ENCODE data around the gene C11orf86.
"Not testable (repeated sequence)": the region's sequence is repeated elsewhere in the genome, so short reads cannot be mapped to it uniquely, and the experiment has no call there.

The C11orf86 gene

DNA sequence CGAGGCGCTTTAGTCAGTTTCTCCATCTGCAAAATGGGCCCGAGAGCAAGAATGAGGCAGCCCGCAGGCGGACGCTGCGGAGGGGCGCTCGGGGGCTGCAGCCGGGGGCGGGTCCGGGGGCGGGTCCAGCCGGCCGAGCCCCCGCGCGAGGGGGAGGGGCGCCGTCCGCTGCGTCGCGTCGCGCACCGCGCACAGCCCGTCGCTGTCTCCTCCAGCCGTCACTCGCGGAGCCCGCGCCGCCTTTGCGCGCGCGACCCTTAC, 17.2 kb upstream of the C11orf86 start:
- TF ChIP-seq, protein P1, sequence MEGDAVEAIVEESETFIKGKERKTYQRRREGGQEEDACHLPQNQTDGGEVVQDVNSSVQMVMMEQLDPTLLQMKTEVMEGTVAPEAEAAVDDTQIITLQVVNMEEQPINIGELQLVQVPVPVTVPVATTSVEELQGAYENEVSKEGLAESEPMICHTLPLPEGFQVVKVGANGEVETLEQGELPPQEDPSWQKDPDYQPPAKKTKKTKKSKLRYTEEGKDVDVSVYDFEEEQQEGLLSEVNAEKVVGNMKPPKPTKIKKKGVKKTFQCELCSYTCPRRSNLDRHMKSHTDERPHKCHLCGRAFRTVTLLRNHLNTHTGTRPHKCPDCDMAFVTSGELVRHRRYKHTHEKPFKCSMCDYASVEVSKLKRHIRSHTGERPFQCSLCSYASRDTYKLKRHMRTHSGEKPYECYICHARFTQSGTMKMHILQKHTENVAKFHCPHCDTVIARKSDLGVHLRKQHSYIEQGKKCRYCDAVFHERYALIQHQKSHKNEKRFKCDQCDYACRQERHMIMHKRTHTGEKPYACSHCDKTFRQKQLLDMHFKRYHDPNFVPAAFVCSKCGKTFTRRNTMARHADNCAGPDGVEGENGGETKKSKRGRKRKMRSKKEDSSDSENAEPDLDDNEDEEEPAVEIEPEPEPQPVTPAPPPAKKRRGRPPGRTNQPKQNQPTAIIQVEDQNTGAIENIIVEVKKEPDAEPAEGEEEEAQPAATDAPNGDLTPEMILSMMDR (IDR thresholded peaks at IDR 0.05; ENCODE audit: low read depth, low read length, poor library complexity, severe bottlenecking): no peak
- no peak for TF ChIP-seq EZH2phosphoT487 (IDR thresholded peaks at IDR 0.05; ENCODE audit: borderline replicate concordance, low read length)
- Histone ChIP-seq H3F3A (ENCODE audit: control insufficient read depth, insufficient read depth) (no peaks in the 10 kb centered on the region), H3K27me3 (ENCODE audit: control insufficient read depth, low read length) (no peaks in the 10 kb centered on the region), H3K79me2 (ENCODE audit: control insufficient read depth, low read length) (no peaks in the 10 kb centered on the region), H3K4me2 (ENCODE audit: low read length) (no peak overlapping the region), H3K9me2 (replicated peaks; ENCODE audit: control insufficient read depth, low read length) (no peaks in the 10 kb centered on the region), H3K36me3 (ENCODE audit: control insufficient read depth, low read length) (no peaks in the 10 kb centered on the region), H3K27ac (ENCODE audit: low read depth, low read length) (no peak overlapping the region), H3K4me3 (ENCODE audit: low read length) (no peak overlapping the region), H4K20me1 (ENCODE audit: control insufficient read depth, insufficient read depth, low read depth, low read length) (no peaks in the 10 kb centered on the region), H3K9me3 (ENCODE audit: control insufficient read depth, insufficient read depth, low read length) (no peaks in the 10 kb centered on the region), H3K4me1 (ENCODE audit: control insufficient read depth, low read length) (no peaks in the 10 kb centered on the region)

DNA sequence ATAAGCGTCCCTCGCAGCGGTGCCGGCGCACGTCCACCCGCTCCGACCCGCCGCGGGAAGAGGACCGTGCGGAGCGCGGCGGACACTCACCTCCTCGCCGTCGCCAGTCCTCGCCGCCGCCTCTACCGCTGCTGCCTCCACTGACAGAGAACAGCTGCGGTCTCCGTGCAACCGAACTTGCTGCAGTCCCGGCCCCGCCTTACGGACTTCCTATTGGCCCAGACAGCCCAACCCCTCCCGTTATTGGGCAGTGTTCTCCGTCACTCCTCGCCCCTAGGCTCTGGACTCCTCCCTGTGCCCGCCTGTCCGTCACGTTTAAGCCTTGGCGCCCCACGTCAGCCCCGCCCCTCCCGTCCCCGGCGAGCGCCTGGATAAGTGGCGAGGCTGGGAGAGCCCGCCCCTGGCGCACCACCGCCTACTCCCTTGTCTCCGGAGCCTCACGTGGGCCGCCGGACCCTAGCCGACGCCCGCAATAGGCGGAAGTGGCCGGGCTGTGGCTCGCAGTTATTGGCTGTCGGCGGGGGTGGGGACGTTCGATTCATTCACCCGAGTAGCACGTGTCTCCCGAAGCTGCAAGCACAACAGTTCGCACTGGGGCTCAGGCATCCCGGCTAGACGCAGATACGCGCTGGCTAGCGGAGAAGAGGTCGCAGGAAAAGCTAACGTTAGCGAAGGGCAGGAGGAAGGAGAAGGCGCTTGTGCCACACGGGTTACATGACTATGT, 16.7 kb upstream of the C11orf86 start, which contains the start of gene PC:
PC (minus strand) TSS at position 152 of the 724 bp plus-strand sequence. CDS start 86,224 bp downstream, outside the sequence.
- H4K20me1 ChIP-seq (ENCODE audit: control insufficient read depth, insufficient read depth, low read depth, low read length): no peaks in the 10 kb centered on the region

DNA sequence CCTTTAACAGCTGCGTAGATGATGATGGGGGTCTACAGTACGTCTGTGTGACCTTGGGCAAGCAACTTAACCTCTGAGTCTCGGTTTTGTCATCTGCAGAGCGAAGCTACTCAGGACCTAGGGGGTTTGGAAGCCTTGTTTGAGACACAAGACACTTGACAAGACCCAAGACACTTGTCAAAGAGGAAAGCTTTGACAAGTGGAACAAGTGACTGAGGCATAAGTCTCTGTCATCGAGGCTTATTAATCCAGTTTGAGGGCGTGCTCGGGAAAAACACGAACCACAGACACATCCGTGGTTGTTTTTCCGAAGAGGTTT, 16.2 kb upstream of the C11orf86 start:
- Histone ChIP-seq H4K20me1 (ENCODE audit: control insufficient read depth, insufficient read depth, low read depth, low read length) (no peaks in the 10 kb centered on the region), H3K9me2 (replicated peaks; ENCODE audit: control insufficient read depth, low read length) (no peaks in the 10 kb centered on the region), H3K4me1 (ENCODE audit: control insufficient read depth, low read length) (no peaks in the 10 kb centered on the region), H3K79me2 (ENCODE audit: control insufficient read depth, low read length) (no peaks in the 10 kb centered on the region), H3K36me3 (ENCODE audit: control insufficient read depth, low read length) (no peaks in the 10 kb centered on the region), H3K4me3 (ENCODE audit: low read length) (no peak overlapping the region), H3K9me3 (ENCODE audit: control insufficient read depth, insufficient read depth, low read length) (no peaks in the 10 kb centered on the region), H3K27me3 (ENCODE audit: control insufficient read depth, low read length) (no peaks in the 10 kb centered on the region), H3K27ac (ENCODE audit: low read depth, low read length) (no peak overlapping the region), H3F3A (ENCODE audit: control insufficient read depth, insufficient read depth) (no peaks in the 10 kb centered on the region), H3K4me2 (ENCODE audit: low read length) (no peak overlapping the region)
- no peak for TF ChIP-seq EZH2phosphoT487 (IDR thresholded peaks at IDR 0.05; ENCODE audit: borderline replicate concordance, low read length)
- TF ChIP-seq, protein P1 (IDR thresholded peaks at IDR 0.05; ENCODE audit: low read depth, low read length, poor library complexity, severe bottlenecking): no peak

More for the DNA sequence above, 16.7 kb upstream of the C11orf86 start, which contains the start of gene PC:
- H3K79me2 ChIP-seq (ENCODE audit: control insufficient read depth, low read length): no peaks in the 10 kb centered on the region
- H3K36me3 ChIP-seq (ENCODE audit: control insufficient read depth, low read length): no peaks in the 10 kb centered on the region
- no peak within 1 kb of the TSS for H3K27ac ChIP-seq (ENCODE audit: low read depth, low read length)
- H3K4me1 ChIP-seq (ENCODE audit: control insufficient read depth, low read length): no peaks in the 10 kb centered on the region
- no peaks in the 10 kb centered on the region for H3F3A ChIP-seq (ENCODE audit: control insufficient read depth, insufficient read depth)
- TF ChIP-seq, protein P1 (IDR thresholded peaks at IDR 0.05; ENCODE audit: low read depth, low read length, poor library complexity, severe bottlenecking): no peak
- TF ChIP-seq EZH2phosphoT487 (IDR thresholded peaks at IDR 0.05; ENCODE audit: borderline replicate concordance, low read length): no peak
- H3K9me2 ChIP-seq (replicated peaks; ENCODE audit: control insufficient read depth, low read length): no peaks in the 10 kb centered on the region
- H3K4me2 ChIP-seq (ENCODE audit: low read length): no peak within 1 kb of the TSS
- no peak within 1 kb of the TSS for H3K4me3 ChIP-seq (ENCODE audit: low read length)
- no peaks in the 10 kb centered on the region for H3K9me3 ChIP-seq (ENCODE audit: control insufficient read depth, insufficient read depth, low read length)
- no peaks in the 10 kb centered on the region for H3K27me3 ChIP-seq (ENCODE audit: control insufficient read depth, low read length)

DNA sequence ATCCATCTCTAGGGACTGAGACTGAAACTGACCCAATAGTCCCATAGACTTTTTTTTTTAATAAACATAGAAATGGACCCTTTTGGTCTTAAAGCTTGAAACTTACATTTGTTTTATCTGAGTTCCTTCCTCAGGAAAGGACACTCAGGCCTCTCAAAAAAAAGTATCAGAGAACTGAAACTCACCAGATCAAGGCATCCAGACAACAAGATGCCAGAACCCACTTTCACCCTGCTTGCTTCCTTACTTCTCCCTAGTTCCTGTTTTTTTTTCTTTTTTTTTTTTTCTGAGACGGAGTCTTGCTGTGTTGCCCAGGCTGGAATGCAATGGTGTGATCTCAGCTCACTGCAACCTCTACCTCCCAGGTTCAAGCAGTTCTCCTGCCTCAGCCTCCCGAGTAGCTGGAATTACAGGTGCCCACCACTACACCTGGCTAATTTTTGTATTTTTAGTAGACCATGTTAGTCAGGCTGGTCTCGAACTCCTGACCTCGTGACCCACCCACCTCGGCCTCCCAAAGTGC, 13.4 kb upstream of the C11orf86 start:
- H3K4me2 ChIP-seq (ENCODE audit: low read length); H3K27ac ChIP-seq (ENCODE audit: low read depth, low read length); H3F3A ChIP-seq (ENCODE audit: control insufficient read depth, insufficient read depth); H3K27me3 ChIP-seq (ENCODE audit: control insufficient read depth, low read length); H3K4me3 ChIP-seq (ENCODE audit: low read length); H3K36me3 ChIP-seq (ENCODE audit: control insufficient read depth, low read length); H4K20me1 ChIP-seq (ENCODE audit: control insufficient read depth, insufficient read depth, low read depth, low read length); H3K4me1 ChIP-seq (ENCODE audit: control insufficient read depth, low read length); H3K9me2 ChIP-seq (replicated peaks; ENCODE audit: control insufficient read depth, low read length); H3K9me3 ChIP-seq (ENCODE audit: control insufficient read depth, insufficient read depth, low read length); H3K79me2 ChIP-seq (ENCODE audit: control insufficient read depth, low read length): not testable (repeated sequence)
